GM23248 (cell line): Measurements from ENCODE around the gene CD86. TPM values are rescaled to one million over a fixed set of nuclear protein-coding genes. Genes with fewer than 3 reads are reported as not detected.

ENCODE experiments used
- DNase-seq: peaks from one replicate; pipeline ENCODE4 v3.0.0-alpha.2; 2015
- H2AFZ ChIP-seq: fragments of 200-600 bp; sonication (generic); 2 replicates; pipeline ENCODE4 v1.6.1; 2016; ENCODE audit warnings: antibody characterized with exemption
- H3F3A ChIP-seq: fragments of 200-600 bp; sonication (generic); 2 replicates; pipeline ENCODE4 v1.6.1; 2016; ENCODE audit warnings: mild to moderate bottlenecking, antibody characterized with exemption, mixed run types; ENCODE audit not compliant: insufficient read depth
- H3K27ac ChIP-seq: fragments of 200-600 bp; sonication (generic); 2 replicates; pipeline ENCODE4 v1.5.1; 2016; ENCODE audit warnings: mild to moderate bottlenecking
- H3K27me3 ChIP-seq: fragments of 200-600 bp; sonication (generic); replicated peaks from 2 replicates; pipeline ENCODE4 v1.6.1; 2016; ENCODE audit warnings: mild to moderate bottlenecking; ENCODE audit not compliant: insufficient read depth
- H3K36me3 ChIP-seq: fragments of 200-600 bp; sonication (generic); 2 replicates; pipeline ENCODE4 v1.6.1; 2016; ENCODE audit warnings: low read depth, mild to moderate bottlenecking
- H3K4me1 ChIP-seq: fragments of 200-600 bp; sonication (generic); 2 replicates; pipeline ENCODE4 v1.6.1; 2016; ENCODE audit warnings: mild to moderate bottlenecking; ENCODE audit not compliant: insufficient read depth
- H3K4me2 ChIP-seq: fragments of 200-600 bp; sonication (generic); one replicate; pipeline ENCODE4 v1.6.1; 2016; ENCODE audit warnings: mild to moderate bottlenecking; ENCODE audit not compliant: unreplicated experiment
- H3K4me3 ChIP-seq: fragments of 200-600 bp; sonication (generic); 2 replicates; pipeline ENCODE4 v1.5.1; 2016; ENCODE audit warnings: mild to moderate bottlenecking
- H3K79me2 ChIP-seq: fragments of 200-600 bp; sonication (generic); 2 replicates; pipeline ENCODE4 v1.6.1; 2016; ENCODE audit warnings: mild to moderate bottlenecking; ENCODE audit not compliant: insufficient read depth
- H3K9ac ChIP-seq: fragments of 200-600 bp; sonication (generic); 2 replicates; pipeline ENCODE4 v1.6.1; 2016; ENCODE audit warnings: mild to moderate bottlenecking
- H3K9me2 ChIP-seq: fragments of 200-600 bp; sonication (generic); 2 replicates; pipeline ENCODE4 v1.6.1; 2016; ENCODE audit warnings: mixed run types, mild to moderate bottlenecking, moderate library complexity; ENCODE audit not compliant: insufficient read depth
- H3K9me3 ChIP-seq: fragments of 200-600 bp; sonication (generic); one replicate; pipeline ENCODE4 v1.6.1; 2017; ENCODE audit warnings: low read depth
- H4K20me1 ChIP-seq: fragments of 200-600 bp; sonication (generic); 2 replicates; pipeline ENCODE4 v1.6.0; 2016; ENCODE audit not compliant: insufficient read depth
- EZH2 ChIP-seq: fragments of 200-600 bp; sonication (generic); IDR thresholded peaks from 2 replicates; pipeline ENCODE4 v1.6.1; 2018; ENCODE audit warnings: antibody characterized with exemption, mild to moderate bottlenecking; ENCODE audit not compliant: insufficient read depth, poor library complexity, severe bottlenecking
- EZH2phosphoT487 ChIP-seq: fragments of 200-600 bp; sonication (generic); IDR thresholded peaks from 2 replicates; pipeline ENCODE4 v1.6.1; 2018; ENCODE audit warnings: antibody characterized with exemption, moderate library complexity, mild to moderate bottlenecking, low read depth; ENCODE audit not compliant: insufficient read depth
- WGBS, 2 experiments: methylation state at CpG; one replicate each; pipeline ENCODE4 v1.1.6; 2015 to 2017; ENCODE audit warnings: low lambda C conversion rate in 2 of 2, low coverage in 1 of 2; ENCODE audit errors: missing lambda C conversion rate in 2 of 2; 5-methylcytosine and 5-hydroxymethylcytosine counted together
- in situ Hi-C: fragments of 300-500 bp; cut with MboI; formaldehyde crosslinking; loops from 2 replicates; pipeline ENCODE4 v1.15.0; 2020
- polyA plus RNA-seq: library from polyadenylated mRNA; unstranded; fragments of >200 nt; fragmentation: Nextera tagmentation; extraction: Ambion mirVana; gene quantifications from 2 replicates; pipeline ENCODE4 v1.2.1, GENCODE V29; 2016
- total RNA-seq: library from RNA; depleted of rRNA; stranded (reverse); fragments of >200 nt; shearing (Covaris generic); gene quantifications from 2 replicates; pipeline ENCODE4 v1.2.3, GENCODE V29; 2014

The CD86 gene
- total and polyA plus RNA-seq, 2 experiments from 2014 or later = not detected

DNA sequence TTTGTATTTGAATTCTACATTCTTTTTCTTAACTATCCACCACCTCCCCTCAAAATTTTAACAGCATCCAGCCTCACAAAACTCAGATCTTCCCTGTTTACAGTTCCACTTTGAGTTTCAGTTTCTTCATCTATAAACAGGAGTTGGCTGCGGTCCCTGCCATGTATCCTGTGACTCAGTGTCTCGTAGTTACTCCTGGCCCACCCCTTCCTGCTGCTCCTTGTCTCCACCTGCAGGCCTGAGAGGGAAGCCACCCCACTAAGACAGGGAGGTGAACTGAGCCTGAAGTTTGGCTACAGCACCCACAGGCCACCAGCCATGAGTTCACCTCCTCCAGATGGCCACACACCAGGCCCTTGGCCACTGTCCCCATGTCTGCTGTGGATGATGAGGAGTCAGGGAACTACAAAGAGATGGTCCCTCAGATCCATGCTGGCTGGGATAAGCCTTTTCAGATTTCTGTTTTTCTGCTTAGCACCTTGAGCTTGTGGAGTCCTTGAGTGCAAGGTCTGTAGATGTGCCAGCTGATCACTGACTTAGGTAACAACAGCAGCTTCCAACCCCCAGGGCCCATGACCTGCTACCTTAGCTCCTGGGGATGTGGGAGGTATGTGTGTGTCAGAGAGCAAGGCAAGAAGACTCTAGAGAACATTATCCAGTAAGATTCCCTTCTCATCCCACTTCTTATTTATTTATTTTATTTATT is 37.5 kb downstream of the CD86 start:
- H3F3A ChIP-seq = no peaks in the 10 kb centered on the region
- no peaks in the 10 kb centered on the region for H3K79me2 ChIP-seq
- no peaks in the 10 kb centered on the region for H3K4me1 ChIP-seq
- no peaks in the 10 kb centered on the region for H3K36me3 ChIP-seq
- no peak overlapping the region for H3K9ac ChIP-seq
- H3K27ac ChIP-seq = no peak overlapping the region
- H3K9me3 ChIP-seq = no peaks in the 10 kb centered on the region
- peak; percentile 66 for DNase-seq
- in situ Hi-C loops = no loop called here
- TF ChIP-seq EZH2phosphoT487 (no peak), EZH2 (no peak)
- no peak overlapping the region for H3K4me3 ChIP-seq
- H3K4me2 ChIP-seq = no peak overlapping the region
- no peaks in the 10 kb centered on the region for H4K20me1 ChIP-seq
- peaks cover 13% of the 10 kb centered on the region; the same call in 1 of the 2 replicates for H3K27me3 ChIP-seq
- 40 to 43% methylated on average over 2 of the region's 2 CpGs for WGBS, 2 experiments
- no peaks in the 10 kb centered on the region for H3K9me2 ChIP-seq
- no peak overlapping the region for H2AFZ ChIP-seq

DNA sequence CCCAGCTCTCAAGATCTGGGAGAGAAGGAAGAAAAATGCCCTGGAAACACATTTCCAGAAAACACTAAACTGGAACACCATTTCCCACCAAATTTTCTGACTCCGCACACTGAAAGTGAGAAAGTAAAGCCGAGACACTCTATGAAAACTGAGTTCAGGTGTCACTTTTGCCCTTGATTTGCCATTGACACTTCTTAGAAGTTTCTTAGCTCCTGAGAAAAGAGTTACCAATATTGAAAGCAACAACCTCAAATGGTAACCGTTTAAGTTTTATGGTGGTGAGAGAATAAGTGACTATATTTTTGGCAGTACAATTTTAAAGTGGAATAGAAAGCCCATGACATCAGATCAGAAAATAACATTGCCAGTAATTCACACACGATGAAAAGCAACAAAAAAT is 39.0 kb downstream of the CD86 start:
- Histone ChIP-seq H3K36me3 (no peaks in the 10 kb centered on the region), H2AFZ (no peak overlapping the region), H3K27ac (no peak overlapping the region), H3K9me3 (no peaks in the 10 kb centered on the region), H3K4me1 (no peaks in the 10 kb centered on the region), H3K9me2 (no peaks in the 10 kb centered on the region), H3F3A (no peaks in the 10 kb centered on the region), H3K4me3 (no peak overlapping the region), H3K27me3 (peaks cover 16% of the 10 kb centered on the region), H3K9ac (no peak overlapping the region), H3K79me2 (no peaks in the 10 kb centered on the region), H3K4me2 (no peak overlapping the region), H4K20me1 (no peaks in the 10 kb centered on the region)
- DNase-seq = no peak
- TF ChIP-seq EZH2 (no peak), EZH2phosphoT487 (no peak)
- in situ Hi-C loops = no loop called here
- WGBS, 2 experiments = 48 to 51% methylated on average over 4 of the region's 4 CpGs

- H4K20me1 ChIP-seq = no peaks in the 10 kb centered on the region
- H2AFZ ChIP-seq = no peak overlapping the region
- H3K27ac ChIP-seq = no peak overlapping the region
- TF ChIP-seq EZH2 (no peak), EZH2phosphoT487 (no peak)
- no peaks in the 10 kb centered on the region for H3F3A ChIP-seq
- in situ Hi-C loops = no loop called here
- no peak overlapping the region for H3K9ac ChIP-seq
- no peaks in the 10 kb centered on the region for H3K79me2 ChIP-seq
- H3K27me3 ChIP-seq = peaks cover 16% of the 10 kb centered on the region
- H3K9me2 ChIP-seq = no peaks in the 10 kb centered on the region
- no peaks in the 10 kb centered on the region for H3K36me3 ChIP-seq
- DNase-seq = no peak
- no peaks in the 10 kb centered on the region for H3K4me1 ChIP-seq
- WGBS, 2 experiments = 22 to 41% methylated on average over 2 of the region's 2 CpGs
- no peak overlapping the region for H3K4me2 ChIP-seq
- no peaks in the 10 kb centered on the region for H3K9me3 ChIP-seq
- no peak overlapping the region for H3K4me3 ChIP-seq
Observed at GRCh38 chr3:122094693-122095092, 39.5 kb downstream of the CD86 start.

DNA sequence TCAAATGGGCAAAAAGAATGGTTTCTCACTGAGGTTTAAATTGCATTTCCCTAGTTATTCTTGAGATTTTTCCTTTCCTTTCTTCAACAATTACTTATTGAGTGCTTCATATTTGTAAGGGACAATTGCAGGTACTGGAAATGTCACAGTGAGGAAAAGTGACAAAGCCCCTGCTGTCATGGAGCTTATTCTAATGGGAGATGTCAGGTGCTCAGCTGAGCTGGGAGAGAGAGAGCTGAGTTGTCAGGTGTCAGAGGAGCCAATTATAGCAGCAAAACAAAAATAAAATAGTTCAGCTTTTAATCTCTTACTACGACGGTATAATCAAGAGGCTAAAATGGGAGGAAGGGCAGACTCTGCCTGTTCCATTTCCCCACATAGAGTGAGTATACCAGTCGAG is 42.0 kb downstream of the CD86 start:
- WGBS, 2 experiments = 49 to 60% methylated on average over 3 of the region's 3 CpGs

More for the DNA sequence above, 42.0 kb downstream of the CD86 start:
- Histone ChIP-seq H3K27me3 (peaks cover 17% of the 10 kb centered on the region), H3K9me3 (no peaks in the 10 kb centered on the region), H3K4me3 (no peak overlapping the region), H3F3A (no peaks in the 10 kb centered on the region), H4K20me1 (no peaks in the 10 kb centered on the region), H3K9me2 (no peaks in the 10 kb centered on the region), H3K4me2 (no peak overlapping the region), H3K9ac (no peak overlapping the region), H3K27ac (no peak overlapping the region), H2AFZ (no peak overlapping the region), H3K79me2 (no peaks in the 10 kb centered on the region), H3K4me1 (no peaks in the 10 kb centered on the region), H3K36me3 (no peaks in the 10 kb centered on the region)
- no peak for DNase-seq
- TF ChIP-seq EZH2 = no peak
- TF ChIP-seq EZH2phosphoT487 = no peak
- in situ Hi-C loops = no loop called here
